ENCODE data around the gene SEC24B.
"Not testable (repeated sequence)": the region's sequence is repeated elsewhere in the genome, so short reads cannot be mapped to it uniquely, and the experiment has no call there.

SEC24B gene

DNA sequence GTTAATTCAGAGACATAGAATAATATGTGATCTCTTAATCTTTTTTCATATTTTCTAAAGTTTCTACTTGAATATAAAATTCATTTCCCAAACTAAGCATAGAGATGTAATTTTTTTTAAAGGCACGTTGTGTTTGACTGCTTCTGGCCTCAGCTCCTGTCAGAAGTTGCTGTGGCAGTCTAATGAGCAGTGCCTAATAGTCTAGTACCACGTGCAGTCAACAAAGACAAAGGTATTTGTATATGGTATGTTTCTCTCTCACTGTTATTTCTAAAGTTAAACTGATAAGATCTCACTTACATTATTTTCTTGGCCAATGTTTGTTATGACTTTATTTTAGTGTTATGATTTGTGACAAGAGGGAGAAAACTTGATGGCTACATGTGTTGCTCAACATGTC is 77.8 kb downstream of the SEC24B start:
- no peak for DNase-seq

DNA sequence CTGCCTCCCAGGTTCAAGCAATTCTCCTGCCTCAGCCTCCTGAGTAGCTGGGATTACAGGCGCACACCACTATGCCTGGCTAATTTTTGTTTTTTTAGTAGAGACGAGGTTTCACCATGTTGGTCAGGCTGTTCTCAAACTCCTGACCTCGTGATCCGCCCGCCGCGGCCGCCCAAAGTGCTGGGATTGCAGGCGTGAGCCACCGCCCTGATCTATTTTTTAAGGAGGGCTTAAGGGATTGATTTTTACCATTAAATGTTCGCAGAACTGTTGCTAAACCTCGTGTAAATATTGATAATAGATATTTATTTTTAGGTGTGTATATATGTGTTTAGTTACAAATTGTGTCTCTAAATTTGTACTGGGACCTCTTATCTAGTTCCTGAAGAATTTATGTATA is 79.8 kb downstream of the SEC24B start:
- not testable (repeated sequence) for DNase-seq

DNA sequence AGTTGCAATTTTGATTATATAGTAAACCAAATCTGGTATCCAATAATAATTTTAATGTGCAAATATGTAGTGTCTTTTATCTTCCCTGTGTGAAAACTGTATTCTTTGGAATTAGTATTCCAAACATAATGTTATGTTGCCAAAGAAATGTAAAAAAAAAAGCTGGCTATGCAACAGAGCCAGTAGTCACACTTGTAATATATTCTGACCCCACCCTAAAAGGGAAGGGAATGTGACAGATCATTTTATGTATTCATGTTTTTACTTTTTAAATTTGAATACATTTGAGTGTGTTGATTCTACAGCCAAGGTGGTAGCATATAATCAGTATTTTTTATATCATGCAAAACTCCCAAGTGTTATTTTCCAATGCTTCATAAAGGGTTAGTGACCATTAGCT is 98.6 kb downstream of the SEC24B start:
- no peak for DNase-seq

GRCh38 chr4:109545401-109545800 is 111.8 kb downstream of the SEC24B start:
- no peak for DNase-seq

GRCh38 chr4:109547394-109547793 is 113.8 kb downstream of the SEC24B start:
- DNase-seq: no peak

- peak; percentile 85 to 93 (median 91) for DNase-seq
Measured at GRCh38 chr4:109548655-109549054, 115.0 kb downstream of the SEC24B start.

DNA sequence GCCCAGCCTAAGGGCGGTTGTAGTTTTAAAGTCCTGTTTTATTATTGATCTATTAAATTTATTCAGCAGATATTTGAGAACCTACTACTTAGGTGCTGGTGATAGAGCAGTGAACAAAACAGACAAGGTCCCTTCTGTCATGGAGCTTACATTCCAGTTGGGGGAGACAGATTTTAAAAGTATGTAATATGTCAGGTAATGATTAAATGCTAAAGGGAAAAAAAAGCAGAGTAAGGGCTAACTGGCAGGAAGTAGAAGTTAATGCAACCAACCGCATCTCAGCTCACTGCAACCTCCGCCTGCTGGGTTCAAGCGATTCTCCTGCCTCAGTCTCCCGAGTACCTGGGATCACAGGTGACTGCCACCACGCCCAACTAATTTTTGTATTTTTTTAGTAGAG is 118.6 kb downstream of the SEC24B start:
- DNase-seq: no peak

DNA sequence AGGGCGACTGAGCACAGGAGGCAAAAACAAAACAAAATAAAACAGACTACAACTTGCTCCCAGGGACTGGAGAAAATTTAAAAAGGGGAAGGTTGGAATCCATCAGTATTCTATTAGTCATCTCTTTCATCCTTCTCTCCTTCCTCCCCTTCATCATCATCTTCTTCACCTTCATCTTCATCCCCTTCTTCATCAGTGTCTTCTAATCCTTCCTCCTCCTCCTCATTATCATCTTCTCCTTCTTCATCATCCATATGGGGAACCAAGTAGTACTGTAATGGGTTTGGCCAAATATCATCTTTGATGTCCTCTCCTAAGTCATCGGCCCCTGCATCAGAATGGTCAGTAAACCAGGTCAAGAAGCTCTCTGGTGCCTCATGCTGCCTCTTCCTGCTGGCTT is 119.5 kb downstream of the SEC24B start:
- DNase-seq: no peak

- no peak for DNase-seq
Measured at GRCh38 chr4:109554971-109555370, 121.4 kb downstream of the SEC24B start.

- no peak for DNase-seq
Measured at GRCh38 chr4:109557433-109557832, 123.8 kb downstream of the SEC24B start.

- not testable (repeated sequence) for DNase-seq
Measured at GRCh38 chr4:109558095-109558494, 124.5 kb downstream of the SEC24B start.

DNA sequence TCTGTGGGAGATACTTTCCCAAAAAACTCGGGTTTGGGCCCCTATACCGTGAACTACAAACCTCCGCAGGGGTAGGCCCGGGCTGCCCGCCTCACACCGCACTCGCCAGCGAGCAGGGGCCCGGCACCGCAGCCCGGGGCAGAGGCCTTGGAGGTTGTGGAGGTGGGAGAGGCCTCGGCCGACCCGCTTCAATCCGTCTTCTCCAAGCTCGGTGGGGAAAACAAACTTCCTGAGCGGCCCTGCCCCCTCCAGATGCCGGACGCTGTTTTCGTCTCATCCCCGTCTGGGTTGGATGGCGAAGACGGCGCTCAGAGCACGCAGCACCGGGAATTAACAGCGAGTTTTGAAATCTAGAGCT is 126.0 kb downstream of the SEC24B start:
- DNase-seq: peak in 2 of 3 donors; percentile 25 to 45

- DNase-seq: peak; percentile 93 to 96 (median 93)
Measured at GRCh38 chr4:109559983-109560686, 126.5 kb downstream of the SEC24B start, which contains the start of gene MCUB. Gene MCUB (plus strand): TSS chr4:109560246. CDS start chr4:109560338, 92 bp downstream.

DNA sequence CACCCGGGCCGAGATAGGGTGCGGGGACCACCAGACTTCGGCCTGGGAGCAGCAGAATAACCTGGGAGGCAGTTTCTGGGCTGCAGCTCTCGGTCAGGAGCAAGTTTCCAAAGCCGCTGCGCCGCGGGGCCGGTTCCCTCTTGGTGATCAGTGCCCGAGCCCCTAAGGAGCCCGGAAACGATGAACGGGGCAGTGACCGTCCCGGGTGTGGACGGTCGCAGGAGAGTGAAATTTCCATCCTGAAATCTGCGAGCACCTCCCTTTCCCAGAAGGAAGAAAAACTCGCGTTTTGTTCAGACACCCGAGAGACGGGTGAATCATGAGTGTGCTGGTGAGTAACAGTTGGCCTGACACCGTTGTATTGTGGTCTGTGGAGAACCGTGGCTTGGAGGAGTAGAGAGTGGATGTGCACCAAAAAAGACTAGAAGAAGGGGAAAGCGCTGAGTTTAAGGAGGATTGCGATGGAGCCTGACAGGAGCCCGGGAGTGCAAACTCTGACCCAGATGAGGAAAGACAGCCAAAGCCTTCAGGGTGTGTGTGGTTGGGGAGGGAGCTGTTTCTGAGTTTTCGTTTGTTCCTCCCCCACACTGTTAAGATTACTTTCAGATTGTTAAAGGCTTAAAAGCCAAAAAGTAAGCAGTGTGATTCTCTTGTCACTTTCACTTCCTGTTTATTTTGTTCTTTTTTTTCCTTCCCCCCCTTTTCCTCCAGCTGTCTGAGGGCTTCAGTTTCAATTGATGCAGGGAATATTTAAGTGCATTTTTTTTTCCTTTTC is 127.3 kb downstream of the SEC24B start:
- peak; percentile 68 to 88 (median 77) for DNase-seq

DNA sequence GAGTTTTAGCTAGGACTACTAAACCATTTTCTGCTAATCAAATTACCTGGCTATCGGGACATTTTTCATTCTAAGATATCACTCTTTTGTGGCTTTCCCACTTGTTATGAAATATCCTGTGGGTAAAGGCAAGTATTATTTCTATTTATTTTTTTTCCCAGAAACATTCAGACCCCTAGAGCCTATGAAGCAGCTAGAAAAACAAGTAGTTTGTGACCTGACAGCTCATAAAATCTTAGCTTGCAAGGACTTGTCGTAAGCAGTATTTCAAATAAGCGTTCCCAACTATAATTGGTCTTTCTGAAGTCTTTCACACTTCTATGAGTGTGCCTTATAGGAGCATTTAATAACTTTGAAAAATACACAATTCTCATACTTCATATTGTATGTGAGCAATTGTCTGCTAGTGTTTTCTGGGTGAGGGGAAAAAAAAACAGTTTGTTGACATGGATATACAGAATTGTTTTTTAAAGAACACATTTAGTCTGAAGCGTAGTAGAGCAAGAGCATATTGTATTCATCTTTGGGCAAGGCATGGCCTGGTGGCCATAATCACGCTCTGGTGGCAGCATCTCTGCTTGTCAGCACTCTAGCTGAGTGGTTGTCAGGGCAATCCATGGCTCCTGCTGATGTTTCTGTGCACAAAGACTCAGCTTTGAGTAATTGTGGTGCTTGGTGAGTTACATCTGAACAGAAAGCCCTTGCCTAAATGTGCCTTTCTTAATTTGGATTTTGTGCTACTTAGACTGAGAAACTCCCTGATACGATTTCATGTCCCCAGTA is 129.0 kb downstream of the SEC24B start:
- DNase-seq: no peak

- DNase-seq: no peak
Measured at GRCh38 chr4:109571494-109571893, 137.9 kb downstream of the SEC24B start.

- no peak for DNase-seq
Measured at GRCh38 chr4:109572154-109572553, 138.5 kb downstream of the SEC24B start.

- DNase-seq: peak; percentile 36 to 47 (median 47)
Measured at GRCh38 chr4:109574443-109574850, 140.8 kb downstream of the SEC24B start.

DNA sequence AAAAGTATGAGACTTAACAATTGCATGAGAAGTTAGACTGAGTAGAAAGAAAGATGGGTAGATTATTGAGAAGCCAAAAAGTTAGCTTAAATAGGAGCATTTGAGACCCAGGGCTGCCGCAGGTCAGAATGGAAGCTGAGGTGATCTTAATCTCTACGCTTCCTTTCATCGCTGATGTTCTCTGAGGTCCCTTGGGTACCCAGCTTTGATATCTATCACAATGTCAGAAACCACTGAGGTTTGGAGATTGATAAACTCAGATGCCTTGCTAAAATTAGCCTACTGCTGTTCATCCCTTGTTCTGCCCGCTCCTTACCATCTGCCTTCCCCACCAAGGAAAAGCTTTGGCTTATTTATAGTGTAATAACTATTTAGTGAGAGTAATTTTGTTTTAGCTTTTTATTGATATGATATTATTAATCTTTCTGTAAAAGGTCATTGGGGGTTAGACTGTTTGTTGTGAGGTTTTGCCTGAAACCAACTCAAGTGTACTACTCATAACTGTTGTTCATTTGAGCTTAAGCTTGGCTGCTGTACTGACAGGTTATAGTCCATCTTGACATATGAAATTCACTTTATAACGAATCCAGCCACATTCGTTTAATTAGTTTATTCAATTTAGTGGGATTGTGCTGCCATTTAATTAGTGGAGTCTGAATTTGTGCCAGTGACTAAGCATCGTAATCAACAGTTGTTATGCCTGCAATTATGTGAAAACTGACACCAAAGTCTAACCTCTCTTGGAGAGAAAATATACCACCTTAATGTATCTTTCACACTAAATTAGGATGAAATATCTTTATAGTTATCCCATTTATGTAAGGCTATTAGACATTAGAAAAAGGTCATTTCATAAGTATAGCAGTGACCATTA is 141.6 kb downstream of the SEC24B start:
- DNase-seq: no peak

DNA sequence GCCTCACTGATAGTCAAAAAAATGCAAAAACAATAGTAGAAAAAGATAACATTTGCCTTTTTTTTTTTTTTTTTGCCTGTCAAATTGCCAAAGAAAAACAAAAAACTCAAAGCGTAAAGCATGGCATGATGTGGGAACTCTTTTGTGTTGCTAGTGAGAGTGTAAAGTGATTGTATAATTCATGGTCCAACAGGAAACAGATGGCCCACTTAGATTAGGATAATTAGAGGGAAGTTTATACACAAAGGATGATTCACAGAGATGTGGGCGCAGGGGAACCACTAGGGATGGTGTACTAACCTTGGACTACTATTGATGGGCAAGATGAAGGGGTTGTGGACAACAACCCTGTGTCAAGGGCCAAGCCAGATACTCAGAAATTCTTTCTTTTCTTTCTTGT is 142.8 kb downstream of the SEC24B start:
- DNase-seq: peak; percentile 67 to 75 (median 69)

DNA sequence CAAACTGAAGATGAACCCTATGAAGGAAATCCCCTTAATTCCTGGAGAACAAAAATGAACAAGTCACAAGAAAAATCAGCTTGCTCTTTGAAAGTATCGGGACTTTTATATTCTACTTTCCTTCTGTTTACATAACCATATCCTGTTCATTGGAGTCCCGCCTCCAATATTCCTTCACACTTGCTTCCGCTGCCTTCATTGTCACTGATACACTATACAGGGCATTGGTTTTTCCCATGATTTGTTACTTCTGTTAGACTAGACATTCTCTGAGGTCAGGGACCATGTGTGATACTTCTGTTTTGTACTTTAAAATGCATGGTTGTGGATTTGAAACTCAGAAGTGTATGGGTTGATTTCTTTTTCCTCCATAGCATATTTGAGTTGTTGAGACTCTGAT is 145.2 kb downstream of the SEC24B start:
- no peak for DNase-seq

DNA sequence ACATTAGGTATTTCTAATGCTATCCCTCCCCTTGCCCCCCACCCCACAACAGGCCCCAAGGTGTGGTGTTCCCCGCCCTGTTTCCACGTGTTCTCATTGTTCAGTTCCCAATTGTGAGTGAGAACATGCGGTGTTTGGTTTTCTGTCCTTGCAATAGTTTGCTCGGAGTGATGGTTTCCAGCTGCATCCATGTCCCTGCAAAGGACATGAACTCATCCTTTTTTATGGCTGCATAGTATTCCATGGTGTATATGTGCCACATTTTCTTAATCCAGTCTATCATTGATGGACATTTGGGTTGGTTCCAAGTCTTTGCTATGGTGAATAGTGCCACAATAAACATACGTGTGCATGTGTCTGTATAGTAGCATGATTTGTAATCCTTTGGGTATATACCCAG is 146.4 kb downstream of the SEC24B start:
- not testable (repeated sequence) for DNase-seq
